ENCODE data around the gene HOXD11. TPM values are rescaled to one million over a fixed set of nuclear protein-coding genes. Genes with fewer than 3 reads are reported as not detected.
A peak's percentile ranks its signal among the peaks of the same experiment; 100 is the strongest.

Gene HOXD11
- total RNA-seq, 4 donors from 2014 or later: 0.21 to 1.8 (median 1.2) TPM; not detected in 1

GRCh38 chr2:176124947-176125771 is 18.1 kb downstream of the HOXD11 start:
- no peaks in the 10 kb centered on the region for H3K36me3 ChIP-seq
- peaks cover 0 to 47% (median 9%) of the 10 kb centered on the region in 4 donors for H3K4me1 ChIP-seq
- WGBS, 2 donors: 85 to 87% methylated on average over 8 to 9 of the region's 9 CpGs
- H3K4me3 ChIP-seq: no peak overlapping the region
- TF ChIP-seq, protein P1, sequence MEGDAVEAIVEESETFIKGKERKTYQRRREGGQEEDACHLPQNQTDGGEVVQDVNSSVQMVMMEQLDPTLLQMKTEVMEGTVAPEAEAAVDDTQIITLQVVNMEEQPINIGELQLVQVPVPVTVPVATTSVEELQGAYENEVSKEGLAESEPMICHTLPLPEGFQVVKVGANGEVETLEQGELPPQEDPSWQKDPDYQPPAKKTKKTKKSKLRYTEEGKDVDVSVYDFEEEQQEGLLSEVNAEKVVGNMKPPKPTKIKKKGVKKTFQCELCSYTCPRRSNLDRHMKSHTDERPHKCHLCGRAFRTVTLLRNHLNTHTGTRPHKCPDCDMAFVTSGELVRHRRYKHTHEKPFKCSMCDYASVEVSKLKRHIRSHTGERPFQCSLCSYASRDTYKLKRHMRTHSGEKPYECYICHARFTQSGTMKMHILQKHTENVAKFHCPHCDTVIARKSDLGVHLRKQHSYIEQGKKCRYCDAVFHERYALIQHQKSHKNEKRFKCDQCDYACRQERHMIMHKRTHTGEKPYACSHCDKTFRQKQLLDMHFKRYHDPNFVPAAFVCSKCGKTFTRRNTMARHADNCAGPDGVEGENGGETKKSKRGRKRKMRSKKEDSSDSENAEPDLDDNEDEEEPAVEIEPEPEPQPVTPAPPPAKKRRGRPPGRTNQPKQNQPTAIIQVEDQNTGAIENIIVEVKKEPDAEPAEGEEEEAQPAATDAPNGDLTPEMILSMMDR (IDR thresholded peaks at IDR 0.05): no peak
- TF ChIP-seq POLR2A (IDR thresholded peaks at IDR 0.05) (no peak), EP300 (IDR thresholded peaks at IDR 0.05) (no peak)
- DNase-seq (ENCODE audit: low spot score in 2 of 2): no peak
- no peaks in the 10 kb centered on the region for H3K9me3 ChIP-seq
- no peak overlapping the region for H3K27ac ChIP-seq
- H3K27me3 ChIP-seq: peaks cover 10 to 94% of the 10 kb centered on the region in 2 donors

GRCh38 chr2:176125772-176126054 is 18.6 kb downstream of the HOXD11 start:
- H3K27me3 ChIP-seq: peaks cover 8 to 88% of the 10 kb centered on the region in 2 donors
- TF ChIP-seq POLR2A (IDR thresholded peaks at IDR 0.05) (no peak), EP300 (IDR thresholded peaks at IDR 0.05) (no peak)
- TF ChIP-seq, protein P1 (IDR thresholded peaks at IDR 0.05): no peak
- H3K36me3 ChIP-seq: no peaks in the 10 kb centered on the region
- DNase-seq (ENCODE audit: low spot score in 2 of 2): no peak
- no peak overlapping the region for H3K27ac ChIP-seq
- H3K4me3 ChIP-seq: no peak overlapping the region
- peaks cover 0 to 52% (median 9%) of the 10 kb centered on the region in 4 donors for H3K4me1 ChIP-seq
- WGBS, 2 donors: 64 to 88% methylated on average over 6 of the region's 6 CpGs
- no peaks in the 10 kb centered on the region for H3K9me3 ChIP-seq

- H3K4me3 ChIP-seq: no peak overlapping the region
- H3K4me1 ChIP-seq: peaks cover 0 to 53% (median 9%) of the 10 kb centered on the region in 4 donors
- no peak for TF ChIP-seq POLR2A (IDR thresholded peaks at IDR 0.05)
- TF ChIP-seq, protein P1 (IDR thresholded peaks at IDR 0.05): peak; percentile 77 to 92 (median 79)
- TF ChIP-seq EP300 (IDR thresholded peaks at IDR 0.05): no peak
- DNase-seq (ENCODE audit: low spot score in 2 of 2): peak; percentile 71 to 86
- no peaks in the 10 kb centered on the region for H3K9me3 ChIP-seq
- no peaks in the 10 kb centered on the region for H3K36me3 ChIP-seq
- H3K27ac ChIP-seq: no peak overlapping the region
- H3K27me3 ChIP-seq: peaks cover 2 to 86% of the 10 kb centered on the region in 2 donors
- 10 to 12% methylated on average over 13 of the region's 13 CpGs for WGBS, 2 donors
These were observed 20.1 kb downstream of the HOXD11 start for GRCh38 chr2:176126929-176127773.

- DNase-seq (ENCODE audit: low spot score in 2 of 2): no peak
- H3K4me1 ChIP-seq: peaks cover 0 to 47% (median 6%) of the 10 kb centered on the region in 4 donors
- H3K9me3 ChIP-seq: no peaks in the 10 kb centered on the region
- peak overlapping the region in 1 of 4 donors; percentile 94 for H3K27ac ChIP-seq
- WGBS, 2 donors: 70 to 73% methylated on average over 4 of the region's 4 CpGs
- H3K4me3 ChIP-seq: no peak overlapping the region
- no peaks in the 10 kb centered on the region for H3K36me3 ChIP-seq
- TF ChIP-seq POLR2A (IDR thresholded peaks at IDR 0.05) (no peak), EP300 (IDR thresholded peaks at IDR 0.05) (no peak)
- TF ChIP-seq, protein P1 (IDR thresholded peaks at IDR 0.05): no peak
- peaks cover 2 to 85% of the 10 kb centered on the region in 2 donors for H3K27me3 ChIP-seq
These were observed 20.6 kb downstream of the HOXD11 start for GRCh38 chr2:176127774-176128072.
